ENCODE data around the gene SLC37A2. TPM values are rescaled to one million over a fixed set of nuclear protein-coding genes. Genes with fewer than 3 reads are reported as not detected.
A peak's percentile ranks its signal among the peaks of the same experiment; 100 is the strongest.

SLC37A2 gene
- total RNA-seq, 1 donor from 2014 or later, result 0.99 TPM

DNA sequence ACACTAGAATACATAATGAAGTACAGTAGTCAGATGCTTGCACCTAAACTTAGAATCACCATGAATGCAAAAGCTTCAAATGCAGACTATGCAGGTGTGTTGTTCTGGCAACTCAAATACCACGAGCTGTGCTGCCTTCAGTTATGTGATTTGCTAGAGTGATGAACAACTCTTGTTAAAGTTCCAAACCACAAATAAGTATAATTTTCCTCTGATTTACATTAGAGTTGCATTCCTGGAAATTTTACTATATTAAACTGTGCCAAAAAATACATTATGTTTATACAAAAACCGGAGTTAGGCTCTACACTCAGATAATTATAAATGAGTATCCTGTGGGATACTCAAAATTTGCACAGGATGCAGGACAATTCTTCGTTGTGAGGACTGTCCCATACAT, 45.4 kb downstream of the SLC37A2 start:
- DNase-seq (ENCODE audit: low read depth), result no peak

DNA sequence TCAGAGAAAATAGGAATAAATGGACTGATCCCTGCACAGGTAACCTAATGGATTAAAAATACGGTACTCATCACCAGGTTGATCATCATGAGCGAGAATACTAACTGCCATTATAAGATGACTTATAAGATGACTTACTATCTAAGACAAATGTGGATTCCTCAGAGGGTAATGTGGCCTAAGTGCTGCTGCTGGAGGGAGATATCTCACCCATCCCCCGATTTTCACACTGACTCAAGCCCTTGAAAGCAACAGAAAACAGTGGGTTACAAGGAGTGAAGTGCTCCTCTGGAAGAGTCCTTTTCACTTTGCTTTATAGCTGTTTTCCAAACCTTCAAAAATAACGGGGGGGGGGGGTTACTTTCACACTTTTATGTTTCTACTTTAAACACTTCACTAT, 47.4 kb downstream of the SLC37A2 start:
- DNase-seq (ENCODE audit: low read depth), result no peak

DNA sequence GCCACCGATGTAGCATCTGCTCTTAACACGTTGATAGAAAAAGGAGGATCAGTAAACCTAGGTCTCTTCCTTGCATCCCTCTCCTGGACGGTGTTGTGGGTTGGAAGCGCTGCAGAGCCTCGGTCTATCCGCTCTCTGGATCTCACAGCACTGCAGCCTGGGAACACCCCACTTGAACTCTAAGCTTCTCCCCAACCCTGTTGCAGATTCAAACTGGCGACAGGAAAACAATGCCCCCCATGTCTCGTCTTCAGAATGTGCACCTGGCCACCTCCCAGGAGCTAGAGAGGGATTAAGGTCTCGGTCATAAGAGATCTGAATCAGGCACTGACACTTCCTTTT, 47.9 kb downstream of the SLC37A2 start:
- peak; percentile 26 for DNase-seq (ENCODE audit: low read depth)

DNA sequence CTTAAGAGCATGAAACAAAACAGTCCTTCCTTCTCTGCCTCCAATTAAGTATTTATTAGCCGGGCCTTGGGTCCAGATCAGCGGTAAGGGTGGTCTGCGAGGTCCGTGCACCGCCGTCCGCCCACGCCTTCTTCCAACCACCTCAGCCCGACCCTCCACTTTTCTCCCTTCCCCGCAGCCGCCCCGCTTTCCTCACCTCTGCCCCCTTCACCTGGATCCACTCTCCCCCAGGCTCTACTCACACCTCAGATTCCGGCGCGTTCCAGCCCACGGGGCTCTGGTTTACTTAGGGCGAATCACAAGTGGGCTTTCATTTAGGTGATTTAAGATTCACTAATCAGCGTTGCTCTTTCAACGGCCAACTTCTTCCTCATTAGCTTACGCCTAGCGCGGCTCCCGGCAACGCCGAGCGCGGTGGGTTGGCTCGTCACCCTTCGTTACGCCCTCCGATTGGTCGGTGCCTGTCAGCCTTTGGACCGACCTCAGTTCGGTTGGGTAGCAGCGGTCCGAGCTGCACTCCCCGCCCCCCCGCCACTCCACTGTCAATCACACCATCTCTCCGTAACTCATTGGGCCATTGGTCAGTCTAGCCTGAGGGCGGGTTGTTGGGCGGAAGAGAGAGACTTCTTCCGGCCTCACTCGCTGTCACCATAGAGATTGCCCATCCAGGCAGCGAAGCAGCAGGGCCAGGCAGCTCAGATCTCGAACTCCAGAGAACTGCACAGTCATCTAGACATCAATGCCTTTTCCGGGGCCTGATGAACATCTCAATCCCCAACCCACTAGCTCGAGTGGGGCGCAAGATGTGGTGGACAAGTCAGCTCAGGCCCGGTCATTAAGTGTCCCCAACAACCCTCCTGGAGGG, 48.5 kb downstream of the SLC37A2 start, which contains the start of gene TMEM218:
Gene TMEM218 (minus strand): TSS at position 284 of the 865 bp plus-strand sequence. CDS start 9,385 bp downstream, outside the sequence.
- DNase-seq (ENCODE audit: low read depth), result peak; percentile 99

DNA sequence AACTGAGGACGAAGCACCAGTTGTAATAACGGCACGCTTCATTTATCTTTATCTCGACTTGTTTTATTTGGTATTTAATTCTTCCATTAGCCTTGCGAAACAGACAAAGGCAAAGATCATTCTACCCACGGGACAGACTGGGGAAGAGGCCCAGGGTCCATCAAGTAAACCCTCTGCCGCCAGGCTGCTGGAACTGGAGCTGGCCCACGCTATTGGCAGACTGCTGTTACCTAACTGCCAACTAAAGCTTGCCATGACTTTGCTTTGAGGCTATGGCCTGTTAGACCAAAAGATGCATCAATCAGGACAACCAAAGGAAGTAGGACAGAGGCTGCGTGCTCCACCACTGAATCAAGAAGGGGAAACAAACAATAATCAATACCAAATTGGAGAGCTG, 49.1 kb downstream of the SLC37A2 start:
- DNase-seq (ENCODE audit: low read depth), result no peak

DNA sequence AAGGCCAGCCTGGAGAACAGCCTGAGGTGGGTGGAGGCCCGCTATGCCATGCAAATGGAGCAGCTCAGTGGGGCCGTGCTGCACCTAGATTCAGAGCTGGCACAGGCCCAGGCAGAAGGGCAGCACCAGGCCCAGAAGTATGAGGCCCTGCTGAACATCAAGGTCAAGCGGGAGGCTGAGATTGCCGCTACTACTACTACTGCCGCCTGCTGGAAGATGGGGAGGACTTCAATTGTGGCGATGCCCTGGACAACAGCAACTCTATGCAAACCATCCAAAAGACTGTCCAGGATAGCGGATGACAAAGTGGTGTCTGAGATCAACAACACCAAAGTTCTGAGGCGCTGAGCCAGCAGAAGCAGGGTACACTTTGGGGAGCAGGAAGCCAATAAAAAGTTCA, 51.4 kb downstream of the SLC37A2 start:
- no peak for DNase-seq (ENCODE audit: low read depth)

DNA sequence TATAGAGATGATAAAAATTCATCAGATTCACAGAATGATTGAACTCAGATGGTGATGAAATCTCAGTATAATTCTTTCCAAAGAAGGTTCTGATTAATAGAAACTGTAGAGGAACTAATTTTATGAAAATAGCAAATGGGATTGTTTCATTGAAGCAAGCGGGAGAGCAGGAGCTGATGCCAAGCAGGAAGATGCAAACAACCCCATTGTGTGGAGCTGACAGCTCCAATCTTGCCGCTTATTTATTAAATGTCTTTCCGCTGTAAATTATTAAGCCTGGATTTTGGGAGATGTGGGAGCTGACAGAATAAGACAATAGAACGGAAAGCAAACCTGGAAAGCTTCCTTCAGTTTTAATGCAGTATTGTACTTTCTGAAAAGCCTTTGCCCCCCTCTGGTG, 54.3 kb downstream of the SLC37A2 start:
- DNase-seq (ENCODE audit: low read depth), result no peak

DNA sequence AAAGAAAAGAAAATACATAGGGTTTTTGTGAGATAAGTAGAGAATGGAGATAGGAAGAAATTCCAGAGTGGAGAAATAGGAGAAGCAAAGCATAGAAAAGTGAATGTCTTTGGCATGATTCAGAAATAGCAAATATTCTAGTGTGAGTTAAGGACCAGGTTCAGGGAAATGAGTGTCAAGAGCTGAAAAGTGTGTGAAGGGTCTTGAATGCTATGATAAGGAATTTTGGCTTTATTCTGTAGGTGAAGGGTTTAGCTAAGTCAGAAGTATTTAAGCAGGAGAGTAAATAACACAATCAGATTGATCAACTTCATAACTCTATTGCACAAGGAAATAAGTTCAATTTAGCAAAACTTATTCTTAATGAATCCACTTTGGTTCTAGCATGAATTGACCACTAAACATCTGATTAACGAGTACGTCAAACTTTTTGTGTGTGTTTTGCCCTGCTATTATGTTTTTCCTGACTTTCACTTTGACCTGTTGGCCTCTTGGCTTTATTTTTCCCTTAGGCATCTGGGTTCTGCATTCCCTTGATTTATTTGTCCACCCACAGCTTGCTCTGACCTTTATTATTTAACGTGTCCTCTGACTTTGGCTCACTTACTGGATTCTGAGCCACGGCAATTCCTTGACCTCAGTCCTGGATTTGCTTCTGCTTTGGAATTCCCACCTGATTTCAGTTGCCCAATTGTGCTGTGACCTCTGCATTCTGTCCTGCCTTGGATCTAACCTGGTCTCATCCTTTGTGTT, 60.3 kb downstream of the SLC37A2 start:
- DNase-seq (ENCODE audit: low read depth), result no peak

DNA sequence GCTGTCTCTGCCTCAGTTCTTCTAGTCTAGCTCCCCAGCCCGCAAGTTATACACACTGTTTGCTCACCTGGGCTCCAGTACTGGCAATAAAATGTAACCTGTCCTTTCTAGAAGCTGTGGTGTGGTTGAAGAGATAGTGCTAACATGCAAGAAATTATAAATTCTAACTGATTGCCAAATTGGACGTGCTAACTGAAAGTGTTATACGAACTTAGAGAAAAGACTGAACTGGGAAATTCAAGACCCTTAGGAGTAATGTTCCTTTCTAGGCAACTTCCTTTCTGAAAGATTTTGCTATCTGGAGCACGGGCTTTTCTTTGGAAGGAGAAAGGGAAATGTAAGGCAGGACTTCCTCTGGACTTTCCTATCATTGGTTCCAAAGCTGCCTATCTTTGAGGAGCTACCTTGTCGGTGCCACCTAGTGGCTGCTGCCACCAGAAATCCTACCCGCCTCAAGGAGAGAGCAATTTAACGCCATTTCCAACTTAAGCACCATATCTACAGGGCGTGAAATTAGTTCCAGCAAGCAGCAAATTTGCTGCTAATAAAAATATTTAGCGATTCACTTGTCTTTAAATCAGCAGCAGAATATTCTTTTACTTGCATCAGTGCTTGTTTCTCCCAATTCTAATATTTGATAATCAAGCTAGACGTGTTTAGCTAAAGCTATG, 61.0 kb downstream of the SLC37A2 start:
- DNase-seq (ENCODE audit: low read depth), result peak; percentile 84

DNA sequence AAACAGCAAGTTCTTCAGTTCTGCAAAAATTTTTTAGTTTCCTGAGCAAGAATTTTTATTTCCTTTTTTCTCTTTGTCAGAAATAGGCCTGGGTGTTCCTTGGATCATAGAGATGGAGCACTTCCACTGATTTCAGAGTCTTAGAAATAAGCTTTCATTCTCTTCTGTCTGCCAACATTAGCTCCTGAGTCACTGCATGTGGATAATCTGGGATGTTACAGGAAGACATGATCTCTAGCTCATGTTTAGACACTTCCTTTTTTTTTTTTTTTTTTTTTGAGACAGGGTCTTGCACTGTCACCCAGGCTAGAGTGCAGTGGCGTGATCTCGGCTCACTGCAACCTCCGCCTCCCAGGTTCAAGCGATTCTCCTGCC, 61.5 kb downstream of the SLC37A2 start:
- no peak for DNase-seq (ENCODE audit: low read depth)

DNA sequence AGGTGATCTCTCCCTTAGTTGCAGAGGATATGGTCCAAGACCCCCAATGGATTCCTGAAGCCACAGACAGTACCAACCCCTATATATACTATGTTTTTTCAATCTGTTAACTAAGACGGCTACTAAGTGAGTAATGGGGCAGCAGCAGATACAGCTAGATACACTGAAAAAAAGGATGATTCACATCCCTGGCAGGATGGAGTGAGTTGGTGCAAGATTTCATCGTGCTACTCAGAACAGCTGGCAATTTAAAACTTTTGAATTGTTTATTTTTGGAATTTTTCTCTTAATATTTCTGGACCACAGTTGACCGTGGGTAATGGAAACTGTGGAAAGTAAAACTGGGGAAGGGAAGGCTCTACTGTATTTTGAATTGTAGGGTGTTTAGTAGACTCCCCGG, 65.3 kb downstream of the SLC37A2 start:
- DNase-seq (ENCODE audit: low read depth), result peak; percentile 75

DNA sequence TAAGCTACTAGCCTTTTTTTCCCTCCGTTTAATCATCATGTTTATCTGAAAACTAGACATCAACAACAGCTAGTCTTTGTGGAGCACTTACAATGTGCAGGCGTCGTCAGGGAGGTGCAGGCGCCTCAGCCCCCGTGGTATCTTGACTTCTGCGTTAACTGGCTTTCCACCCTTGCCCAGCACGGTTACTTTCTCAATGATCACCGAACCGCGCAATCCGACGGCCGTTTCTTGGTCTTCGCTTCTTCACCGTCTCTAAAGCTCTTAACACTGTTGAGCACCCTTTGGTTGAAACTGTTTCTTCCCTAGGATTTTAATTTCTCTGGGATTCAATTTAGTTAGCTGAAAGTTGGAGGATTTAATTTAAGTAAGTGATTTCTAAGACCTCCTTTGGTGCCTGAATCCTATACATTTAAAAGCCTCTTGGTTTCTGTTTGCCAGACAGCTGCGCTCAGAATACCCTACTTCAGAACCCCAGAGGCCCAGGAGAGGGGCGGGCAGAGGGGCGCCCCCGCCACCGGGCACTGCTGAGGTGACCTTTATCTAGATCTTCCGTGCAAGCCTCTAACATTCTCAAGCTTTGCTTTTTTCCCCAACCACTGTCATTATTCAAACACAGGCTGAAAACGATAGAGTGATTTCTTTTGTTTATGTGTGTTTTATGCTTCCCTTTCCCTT, 66.3 kb downstream of the SLC37A2 start:
- no peak for DNase-seq (ENCODE audit: low read depth)

DNA sequence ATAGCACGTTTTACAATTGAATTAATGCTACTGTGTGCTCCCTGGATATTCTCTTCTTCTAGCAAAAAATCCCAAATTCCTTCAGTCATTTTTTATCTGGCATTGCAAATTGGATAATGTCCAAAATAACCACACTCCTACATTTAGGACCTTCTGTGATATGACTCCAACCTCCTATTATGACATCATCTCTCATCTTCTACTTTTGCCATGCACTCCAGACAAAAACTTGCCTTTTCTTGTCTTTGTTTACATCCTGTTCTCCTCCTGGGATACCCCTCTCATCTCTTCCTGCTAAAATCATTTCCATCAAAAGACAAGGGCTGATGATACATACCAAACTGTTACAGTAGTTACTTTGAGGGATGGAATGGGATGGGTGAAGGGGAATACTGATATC, 69.0 kb downstream of the SLC37A2 start:
- no peak for DNase-seq (ENCODE audit: low read depth)

DNA sequence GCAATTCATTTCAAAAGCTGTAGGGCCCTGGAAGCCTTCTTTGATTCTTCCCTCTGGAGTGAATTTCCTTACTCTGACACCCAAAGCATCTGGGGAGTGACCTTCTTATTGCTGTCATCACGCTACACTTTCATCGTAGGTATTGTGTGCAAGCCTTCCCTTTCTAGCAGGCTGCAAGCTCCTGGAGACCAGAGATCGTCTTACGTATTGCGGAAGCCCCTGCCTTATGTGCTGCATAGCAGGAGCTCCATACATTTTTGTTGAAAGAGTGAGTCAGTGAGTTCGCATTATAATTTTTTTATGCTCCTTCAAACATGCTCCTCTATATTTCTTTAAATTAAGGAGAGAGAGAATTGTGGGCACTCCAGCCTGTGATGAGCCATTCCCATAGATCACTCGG, 69.5 kb downstream of the SLC37A2 start:
- DNase-seq (ENCODE audit: low read depth), result no peak

DNA sequence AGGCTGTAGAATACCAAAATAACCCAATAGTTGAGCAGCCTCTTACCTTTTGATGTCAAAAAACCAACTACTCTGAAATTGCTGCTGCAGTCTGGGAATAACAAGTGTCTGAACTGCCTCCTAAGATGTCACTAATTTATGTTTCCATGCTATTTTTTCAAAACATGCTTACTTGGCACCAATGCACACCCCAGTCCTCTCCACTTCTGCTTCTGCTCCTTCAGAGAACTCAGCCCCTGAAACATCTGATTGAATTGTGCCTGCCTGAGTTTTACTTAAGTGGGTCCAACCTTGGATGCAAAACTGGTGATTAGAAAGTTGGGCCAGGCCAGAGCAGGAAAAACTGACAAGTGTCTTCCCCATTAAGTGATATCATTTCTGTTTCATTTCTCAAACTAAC, 72.9 kb downstream of the SLC37A2 start:
- no peak for DNase-seq (ENCODE audit: low read depth)

DNA sequence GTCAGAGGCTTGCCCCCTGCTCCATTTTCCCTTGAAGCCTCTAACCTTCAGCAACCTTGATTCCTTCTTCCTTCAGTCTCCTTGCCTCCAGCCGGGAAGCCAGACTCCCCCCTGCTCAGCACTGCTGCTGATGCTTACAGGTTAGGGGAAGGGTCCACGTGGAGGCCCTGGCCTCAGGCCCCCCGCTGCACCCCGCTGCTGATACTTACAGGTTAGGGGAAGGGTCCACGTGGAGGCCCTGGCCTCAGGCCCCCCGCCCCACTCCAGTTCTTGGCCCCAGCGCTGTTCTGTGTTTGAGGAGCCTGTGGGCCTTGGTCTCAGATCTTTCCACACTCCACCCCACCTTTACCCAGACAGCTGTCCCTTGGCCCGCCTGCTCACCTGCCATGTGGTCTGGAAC, 75.9 kb downstream of the SLC37A2 start:
- DNase-seq (ENCODE audit: low read depth), result no peak

DNA sequence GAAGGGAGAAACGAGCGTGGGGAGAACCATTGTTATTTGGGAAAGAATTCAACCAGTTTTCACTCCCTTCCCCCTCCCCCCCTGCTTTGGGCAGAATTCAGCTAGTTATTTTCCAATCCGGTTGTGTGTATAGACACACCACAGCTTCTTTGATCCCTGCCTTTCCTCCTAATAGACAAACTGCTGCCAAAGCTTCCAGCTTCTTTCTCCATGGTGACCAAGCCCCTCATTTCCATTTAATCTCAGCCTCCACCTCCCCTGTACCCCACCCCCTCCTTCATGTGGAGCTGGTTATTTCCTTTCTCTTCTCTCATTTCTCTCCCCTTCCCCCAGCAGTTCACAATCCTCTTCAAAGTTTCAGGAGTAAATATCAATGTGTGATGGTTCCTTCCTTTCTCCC, 76.7 kb downstream of the SLC37A2 start:
- DNase-seq (ENCODE audit: low read depth), result no peak

Measured in myocyte (in vitro differentiated cells).